Activated T-helper 9 cell treated with anti-CD3 and anti-CD28 coated beads, Interleukin-2, amount 50 U/mL, for 16 hours (primary cell): Measurements from ENCODE around the gene FIGLA.
"Not testable (repeated sequence)": the region's sequence is repeated elsewhere in the genome, so short reads cannot be mapped to it uniquely, and the experiment has no call there.

Experiments used
- DNase-seq: peaks from one replicate; pipeline ENCODE4 v3.0.0-alpha.2; 2020; ENCODE audit warnings: low read depth

The FIGLA gene

DNA sequence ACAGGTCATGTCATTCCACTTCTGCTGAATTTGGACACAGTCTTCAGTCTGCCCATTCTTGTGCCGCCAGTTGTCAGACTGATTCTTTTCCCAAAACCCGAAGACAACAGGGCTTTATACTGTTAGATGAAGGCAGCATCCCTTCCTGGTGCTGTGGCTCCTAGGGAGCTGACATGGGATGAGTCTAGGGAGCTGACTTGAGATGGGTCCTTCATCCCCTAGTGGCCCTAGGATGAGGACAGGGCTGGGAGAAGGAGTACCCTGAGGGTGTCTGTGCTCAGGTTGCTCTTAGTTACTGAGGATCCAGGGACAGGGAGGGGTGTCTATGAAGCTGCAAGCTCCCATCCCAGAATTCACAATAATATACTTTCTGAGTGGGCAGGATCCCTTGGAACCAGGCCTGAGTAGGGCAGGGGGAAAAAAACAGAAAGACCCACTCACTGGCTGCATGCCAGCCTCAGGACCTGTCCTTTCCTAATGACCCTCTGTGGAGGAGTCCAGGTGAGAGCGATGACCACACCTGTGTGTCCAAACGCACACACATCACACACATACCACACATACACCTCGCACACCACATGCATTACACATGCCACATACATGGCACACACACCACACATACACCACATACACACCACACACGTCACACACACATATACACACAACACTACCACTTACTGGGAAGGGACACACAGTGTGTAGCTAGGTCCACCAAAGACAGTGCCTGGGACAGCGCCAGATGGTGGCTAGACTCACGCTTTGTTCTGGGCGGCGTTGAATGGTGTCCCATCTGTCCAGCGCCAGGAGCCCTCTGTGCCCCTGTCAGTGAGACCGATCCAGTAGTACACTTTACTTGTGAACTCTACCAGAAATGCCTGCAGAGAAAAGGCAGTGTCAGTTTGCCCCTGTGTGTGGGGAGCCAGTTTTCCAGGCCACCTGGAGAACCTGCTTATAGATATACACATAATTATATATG is 18.8 kb upstream of the FIGLA start:
- no peak for DNase-seq

- no peak for DNase-seq
Observed at GRCh38 chr2:70807828-70808118, 17.3 kb upstream of the FIGLA start.

DNA sequence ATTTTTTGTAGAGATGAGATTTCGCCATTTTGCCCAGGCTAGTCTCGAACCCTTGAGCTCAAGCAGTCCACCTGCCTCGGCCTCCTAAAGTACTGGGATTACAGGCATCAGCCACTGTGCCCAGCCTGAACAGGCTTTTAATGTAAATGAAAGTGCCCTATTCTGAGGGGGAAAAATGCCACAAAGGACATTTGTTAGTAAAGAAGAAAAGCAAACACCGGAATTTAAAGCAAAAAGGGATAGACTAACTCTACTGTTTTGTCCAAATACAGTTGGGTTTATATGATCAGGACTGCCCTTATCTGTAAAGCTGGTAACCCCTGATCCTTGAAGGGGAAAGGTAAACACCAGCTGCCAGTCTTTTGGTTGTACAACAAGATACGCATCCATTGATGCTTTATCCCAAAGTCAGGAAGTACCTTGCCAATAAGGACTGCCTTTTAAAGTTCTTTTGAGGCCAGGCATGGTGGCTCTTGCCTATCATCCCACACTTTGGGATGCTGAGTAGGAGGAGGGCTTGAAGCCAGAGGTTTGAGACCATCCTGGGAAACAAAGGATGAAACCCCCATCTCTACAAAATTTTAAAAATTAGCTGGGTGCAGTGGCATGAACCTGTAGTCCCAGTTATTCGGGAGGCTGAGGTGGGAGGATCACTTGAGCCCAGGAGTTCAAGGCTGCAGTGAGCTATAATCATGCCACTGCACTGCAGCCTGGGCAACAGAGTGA is 16.8 kb upstream of the FIGLA start:
- DNase-seq = no peak

- DNase-seq = no peak
Observed at GRCh38 chr2:70806620-70807019, 16.2 kb upstream of the FIGLA start.

GRCh38 chr2:70806013-70806412 is 15.6 kb upstream of the FIGLA start:
- DNase-seq = no peak

GRCh38 chr2:70801607-70802263 is 11.3 kb upstream of the FIGLA start:
- no peak for DNase-seq

GRCh38 chr2:70799706-70800105 is 9.3 kb upstream of the FIGLA start:
- no peak for DNase-seq

GRCh38 chr2:70797996-70798395 is 7.6 kb upstream of the FIGLA start:
- DNase-seq = not testable (repeated sequence)

- no peak for DNase-seq
Observed at GRCh38 chr2:70797506-70797905, 7.1 kb upstream of the FIGLA start.

DNA sequence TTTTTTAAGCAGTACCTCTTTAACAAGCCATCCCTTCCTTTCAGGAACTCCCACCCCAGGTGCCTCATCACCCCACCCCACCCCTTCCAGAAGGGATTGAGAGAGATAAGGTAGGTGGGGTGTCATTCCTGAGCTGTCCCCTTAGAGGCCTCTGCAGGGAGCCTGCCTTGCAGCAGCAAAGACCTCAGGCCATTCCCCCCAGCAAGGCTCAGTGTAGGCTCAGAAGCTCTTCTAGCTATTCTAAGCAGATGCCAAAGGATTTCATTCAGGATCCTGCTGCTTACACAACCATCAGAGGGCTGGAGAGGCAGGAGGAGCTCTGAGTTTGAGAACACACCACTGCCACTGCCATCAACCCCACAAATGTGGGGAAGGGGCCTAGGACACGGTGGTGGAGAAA is 5.8 kb upstream of the FIGLA start:
- no peak for DNase-seq

DNA sequence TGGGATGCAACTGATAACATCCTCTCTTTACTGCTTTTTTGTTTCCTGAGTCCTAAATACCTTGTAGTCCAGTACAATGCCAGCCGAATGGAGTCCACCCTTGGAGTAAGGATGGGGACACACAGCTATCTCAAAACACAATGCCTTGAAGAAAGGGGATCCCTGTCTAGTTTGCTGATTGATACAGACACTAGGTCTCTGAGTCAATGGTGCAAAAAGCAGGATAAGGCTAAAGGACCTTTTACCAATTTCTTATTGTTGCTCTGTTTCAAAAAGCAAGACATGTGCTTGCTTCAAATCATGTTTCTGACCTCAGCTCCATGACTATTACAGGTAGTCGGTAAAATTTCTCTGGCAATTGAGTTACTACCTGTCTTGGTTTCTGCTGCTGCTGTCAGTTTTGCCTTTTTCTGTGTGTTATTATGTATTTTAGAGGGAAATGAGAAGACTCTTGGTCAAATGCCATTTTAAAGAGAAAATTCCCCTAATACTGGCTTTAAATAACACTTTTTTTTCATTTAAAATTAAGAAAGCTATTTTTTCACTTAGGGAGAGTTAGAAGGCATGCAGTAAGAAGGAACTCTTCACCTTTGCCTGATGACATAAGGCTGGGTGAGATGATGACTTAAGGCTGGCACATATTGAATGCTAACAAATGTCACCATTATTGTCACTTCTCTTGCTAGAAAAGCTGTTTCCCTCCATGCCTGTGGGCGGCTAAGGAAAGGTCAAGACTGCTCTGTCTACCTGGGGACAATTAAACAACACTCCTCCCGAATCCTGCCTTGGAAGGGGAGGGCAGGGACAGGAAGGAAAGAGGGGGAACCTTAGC is 4.9 kb upstream of the FIGLA start:
- DNase-seq = no peak

DNA sequence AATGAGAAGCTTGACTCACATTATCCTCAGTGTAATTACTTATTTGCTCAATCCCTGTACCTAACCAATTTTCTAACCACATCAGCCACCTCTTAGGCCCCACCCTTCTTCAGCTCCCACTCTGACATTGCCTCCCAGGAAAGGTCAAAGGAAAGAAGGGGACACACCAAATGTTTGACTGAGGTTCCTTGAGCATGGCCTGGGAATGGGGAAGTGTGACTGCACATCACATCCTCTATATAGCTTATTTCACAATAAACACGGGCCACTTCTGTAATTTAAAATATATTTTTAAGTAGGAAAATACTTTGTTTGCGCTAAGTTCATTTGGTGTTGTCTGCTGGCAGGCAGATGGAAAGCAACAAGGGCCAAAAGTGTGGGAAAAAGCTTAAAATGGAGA is 3.0 kb upstream of the FIGLA start:
- DNase-seq = no peak

GRCh38 chr2:70789304-70790135 is 923 bp downstream of the FIGLA start:
- DNase-seq = no peak

DNA sequence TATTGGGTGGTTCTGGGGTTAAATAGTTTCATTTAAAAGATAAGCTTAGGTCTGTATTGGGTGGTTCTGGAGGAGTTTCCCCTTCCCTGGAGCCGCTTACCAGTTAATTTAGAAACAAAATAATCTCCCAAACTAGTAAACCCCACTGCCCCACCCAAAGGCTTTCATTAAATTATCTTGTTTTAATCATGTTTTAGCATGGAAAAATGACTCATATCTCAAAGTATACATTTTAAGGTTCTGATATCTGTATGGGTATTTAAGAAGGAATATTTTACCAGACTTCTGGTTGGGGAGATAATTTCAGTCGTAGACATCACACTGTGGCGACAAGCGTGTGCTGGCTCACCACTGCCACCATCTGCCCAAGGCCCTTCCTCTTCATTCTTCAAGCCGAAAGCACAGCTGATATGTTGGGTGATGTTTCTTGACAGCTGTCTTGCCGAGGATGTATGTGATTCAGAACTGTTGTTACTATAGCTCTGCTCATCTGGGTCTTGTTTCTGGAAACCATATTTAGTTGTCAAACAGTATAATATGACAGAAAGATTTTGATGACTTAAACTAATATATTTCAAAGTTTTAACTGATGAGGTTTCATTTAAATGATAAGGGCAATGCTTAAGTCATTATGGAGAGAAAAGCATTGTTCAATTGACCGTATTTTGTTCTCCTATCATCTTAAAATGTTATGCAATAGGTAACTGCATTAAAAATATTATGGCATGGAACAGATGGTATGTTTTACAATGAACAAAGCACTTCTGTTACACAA is 5.1 kb downstream of the FIGLA start:
- DNase-seq = no peak

- no peak for DNase-seq
Observed at GRCh38 chr2:70784320-70784719, 6.1 kb downstream of the FIGLA start.

DNA sequence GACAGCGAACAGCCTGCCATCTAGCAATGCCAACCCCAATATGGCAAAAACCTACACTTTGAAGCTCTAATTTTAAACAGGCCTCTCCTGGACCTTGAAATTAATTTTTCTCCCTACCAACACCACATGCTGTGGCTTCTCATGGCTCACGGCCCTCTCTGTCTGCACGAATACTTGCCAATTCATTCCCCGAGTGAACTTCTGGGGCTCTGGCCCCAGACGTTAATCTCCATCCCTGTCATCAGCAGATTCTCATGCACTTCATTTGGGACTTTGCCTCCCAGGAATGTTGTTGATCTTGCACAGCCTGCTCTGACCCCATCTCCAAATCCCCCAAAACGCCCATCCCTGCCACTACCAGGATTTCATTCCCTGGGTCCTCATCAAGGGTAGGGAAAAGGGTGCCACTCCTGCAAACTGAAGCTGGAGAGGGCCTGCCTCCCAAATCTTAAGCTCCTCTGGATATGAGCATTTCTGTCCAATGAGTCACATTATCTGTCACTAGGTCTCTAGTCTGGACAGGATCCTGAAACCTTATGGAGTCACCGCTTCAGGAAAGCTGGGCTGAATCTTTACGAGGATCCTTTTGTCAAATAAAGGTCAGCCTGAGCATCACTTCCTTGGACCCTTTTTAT is 10.4 kb downstream of the FIGLA start:
- no peak for DNase-seq

- DNase-seq = no peak
Observed at GRCh38 chr2:70779491-70779890, 11.0 kb downstream of the FIGLA start.

GRCh38 chr2:70778676-70779075 is 11.8 kb downstream of the FIGLA start:
- DNase-seq = no peak

DNA sequence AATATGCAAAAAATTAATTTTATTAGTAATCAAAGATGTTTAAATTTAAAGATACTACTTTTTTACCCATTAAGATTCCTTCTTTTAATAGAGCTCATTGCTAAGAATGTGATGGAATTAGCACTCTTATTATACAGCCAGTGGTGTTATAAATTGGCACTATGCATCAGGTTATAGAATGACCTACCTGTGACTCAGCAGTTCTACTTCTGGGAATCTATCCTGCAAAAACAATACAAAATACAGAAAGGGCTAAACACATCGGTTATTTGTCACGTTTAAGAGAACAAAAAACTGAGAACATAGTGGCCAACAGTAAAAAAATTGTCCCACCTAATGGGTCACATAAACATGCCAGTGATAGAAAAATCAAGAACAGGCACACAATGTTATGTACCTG is 13.0 kb downstream of the FIGLA start:
- no peak for DNase-seq

GRCh38 chr2:70776266-70776665 is 14.2 kb downstream of the FIGLA start:
- no peak for DNase-seq
